CD4-positive, alpha-beta T cell treated with Interleukin-4 for 1 hour (primary cell): Measurements from ENCODE around the gene CEP170.

Source experiments
- DNase-seq, 2 donors: peaks; one replicate each; pipeline ENCODE4 v3.0.0-alpha.2; 2020 to 2022

The CEP170 gene

DNA sequence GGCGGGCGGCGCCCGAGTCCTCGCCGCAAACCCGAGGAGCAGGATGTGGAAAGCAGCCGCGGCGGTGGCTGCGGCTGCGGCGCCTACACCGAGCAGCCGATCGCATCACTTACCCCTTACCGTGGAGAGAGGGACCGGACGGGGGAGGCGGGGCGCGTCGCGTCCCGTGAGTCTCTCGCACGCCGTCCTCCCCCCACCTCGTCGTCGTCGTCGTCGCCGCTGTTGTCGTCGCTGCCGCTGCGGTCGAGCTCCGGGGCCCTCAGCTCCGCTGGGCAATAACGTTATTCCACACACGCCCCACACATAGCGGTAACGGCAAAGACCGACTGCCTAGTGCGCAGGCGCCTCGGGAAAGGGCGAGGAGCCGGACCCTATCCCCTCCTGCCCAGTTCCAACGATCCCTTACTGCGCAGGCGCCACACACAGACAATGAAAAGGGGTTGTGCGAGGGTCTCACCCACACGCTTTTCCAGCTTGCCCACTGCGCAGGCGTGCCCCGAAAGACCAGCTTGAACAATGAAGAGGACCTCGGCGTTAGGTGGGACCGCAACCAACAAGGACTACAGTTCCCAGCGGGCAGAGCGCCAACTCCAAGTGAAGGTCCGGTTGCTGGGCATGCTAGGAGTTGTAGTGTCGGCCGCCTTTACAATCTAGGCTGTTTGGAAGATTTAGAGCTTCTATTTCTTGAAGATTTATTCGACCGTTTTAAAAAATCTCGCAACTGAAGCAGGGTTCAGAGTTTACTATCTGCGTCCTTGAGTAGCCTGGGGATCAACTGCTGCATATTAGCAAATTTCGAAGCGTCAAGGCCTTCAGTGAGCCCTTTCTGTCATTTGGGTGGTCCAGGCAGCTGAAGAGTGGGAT, at the start of gene CEP170:
Gene CEP170 (minus strand): TSS at position 355 of the 864 bp plus-strand sequence. CDS start 30,001 bp downstream, outside the sequence.
- peak; percentile 89 to 92 for DNase-seq

DNA sequence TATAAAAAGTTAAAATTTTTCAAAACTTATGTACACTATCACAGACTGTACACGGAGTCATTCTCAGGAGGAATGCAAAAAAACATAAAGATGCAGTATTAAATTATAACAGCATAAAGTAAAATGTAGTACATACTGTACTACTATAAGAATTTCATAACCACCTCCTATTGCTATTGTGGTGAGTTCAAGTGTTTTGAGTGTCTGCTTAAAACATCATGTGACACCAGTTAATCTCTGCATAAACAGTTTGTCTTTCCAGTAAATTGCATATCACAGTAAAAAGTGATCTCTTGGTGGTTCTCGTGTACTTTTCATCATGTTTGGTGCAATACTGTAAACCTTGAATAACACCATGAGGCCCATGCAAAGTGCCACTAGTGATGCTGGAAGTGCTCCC, 46.0 kb upstream of the CEP170 start:
- DNase-seq = no peak

DNA sequence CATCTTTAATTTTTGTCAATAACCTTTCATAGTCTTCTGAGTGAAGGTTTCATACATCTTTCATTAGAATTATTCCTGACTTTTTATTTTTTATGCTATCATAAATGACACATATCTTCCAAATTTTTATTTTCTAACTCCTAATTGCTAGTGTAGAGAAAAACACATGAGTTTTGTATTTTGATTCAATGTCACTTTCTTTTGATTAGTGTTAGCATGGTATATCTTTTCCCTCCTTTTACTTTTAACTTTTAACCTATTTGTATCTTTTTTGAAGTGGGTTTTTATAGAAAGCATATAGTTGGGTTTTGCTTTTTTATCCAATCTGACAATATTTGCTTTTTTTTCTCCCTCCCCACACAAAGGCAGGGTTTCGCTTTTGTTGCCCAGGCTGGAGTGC, 44.0 kb upstream of the CEP170 start:
- DNase-seq = no peak

DNA sequence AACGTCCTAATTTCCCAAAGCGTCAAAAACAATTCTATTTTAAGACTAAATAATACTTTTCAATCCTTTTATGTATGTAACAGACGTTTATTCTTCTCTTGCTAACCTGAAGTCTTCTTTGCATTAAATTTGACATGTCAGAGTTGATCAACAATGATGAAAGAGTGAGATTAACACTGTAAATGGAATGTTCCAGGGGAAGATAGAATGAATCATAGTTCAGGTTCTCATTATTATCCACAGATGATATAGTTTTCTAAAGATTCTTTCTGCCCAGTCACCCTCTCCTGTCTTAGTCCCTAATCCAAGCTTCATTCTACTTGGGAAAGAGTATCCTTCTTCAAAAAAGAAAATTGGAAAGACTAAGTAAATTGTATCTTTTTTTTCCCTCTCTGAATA, 39.6 kb upstream of the CEP170 start:
- no peak for DNase-seq

DNA sequence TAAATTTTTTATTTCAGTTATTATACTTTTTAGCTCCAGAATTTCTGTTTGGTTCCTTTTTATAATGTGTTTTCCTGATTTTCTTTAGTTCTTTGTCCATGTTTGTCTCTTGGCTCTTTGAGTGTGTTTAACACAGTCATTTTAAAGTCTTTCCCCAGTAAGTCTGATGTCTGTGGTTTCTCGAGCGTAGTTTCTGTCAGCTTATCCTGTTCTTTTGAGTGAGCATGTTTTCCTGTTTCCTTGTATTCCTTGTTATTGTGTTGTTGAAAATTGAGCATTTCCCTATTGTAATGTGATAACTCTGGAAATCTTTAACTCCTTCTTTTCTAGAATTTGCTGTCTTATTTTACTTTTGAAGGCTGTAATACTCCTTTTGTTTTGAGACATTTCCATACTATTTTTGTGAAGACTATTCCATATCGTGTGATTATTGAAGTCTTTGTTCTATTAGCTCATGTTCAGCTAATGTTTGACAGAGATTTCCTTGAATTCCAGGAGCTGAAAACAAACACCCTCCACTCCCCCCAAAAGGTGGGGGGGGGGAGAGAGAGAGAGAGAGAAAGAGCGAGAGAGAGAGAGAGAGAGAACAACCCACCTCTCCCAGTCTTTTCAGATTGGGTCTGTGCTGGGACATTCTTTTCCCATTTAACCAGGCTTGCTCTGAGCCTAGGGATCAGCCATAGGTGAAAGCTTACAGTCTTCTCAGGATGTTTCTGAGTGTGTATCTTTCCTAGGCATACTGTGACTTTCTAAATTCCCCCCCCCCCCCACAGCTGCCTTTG, 39.1 kb upstream of the CEP170 start:
- no peak for DNase-seq

DNA sequence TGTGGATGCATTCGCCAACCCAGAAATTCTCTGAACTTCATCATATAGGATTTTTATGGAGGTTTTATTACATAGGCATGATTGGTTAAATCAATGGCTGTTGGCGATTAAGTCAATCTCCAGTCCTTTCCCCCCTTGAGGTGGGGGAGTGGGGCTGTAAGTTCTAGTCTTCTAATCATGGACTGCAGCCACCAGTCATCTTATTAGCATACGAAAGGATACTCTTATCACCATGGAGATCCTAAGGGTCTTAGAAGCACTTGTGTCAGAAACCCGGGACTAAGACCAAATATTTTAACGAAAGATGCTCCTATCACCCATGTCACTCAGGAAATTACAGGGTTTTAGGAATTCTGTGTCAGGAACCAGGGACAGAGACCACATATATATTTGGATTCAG, 37.0 kb upstream of the CEP170 start:
- DNase-seq = no peak

DNA sequence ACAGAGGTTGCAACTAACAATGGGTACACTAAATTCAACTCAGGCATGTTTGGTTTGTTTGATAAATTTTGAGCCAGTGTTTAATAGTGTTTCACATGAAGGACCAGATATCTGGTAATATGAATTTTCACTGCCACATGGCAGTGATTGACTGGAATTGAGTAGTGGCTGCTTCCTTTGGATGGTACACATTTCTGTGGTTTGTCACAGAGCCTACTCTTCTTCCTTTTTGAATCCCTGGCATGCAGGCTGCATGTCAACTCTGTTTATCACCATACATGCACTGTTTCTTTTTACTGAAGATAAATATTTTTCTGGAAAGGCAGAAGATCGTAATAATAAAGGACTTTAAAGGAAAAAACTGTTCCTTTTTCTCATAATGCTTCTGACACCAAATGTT, 36.2 kb upstream of the CEP170 start:
- DNase-seq = no peak

DNA sequence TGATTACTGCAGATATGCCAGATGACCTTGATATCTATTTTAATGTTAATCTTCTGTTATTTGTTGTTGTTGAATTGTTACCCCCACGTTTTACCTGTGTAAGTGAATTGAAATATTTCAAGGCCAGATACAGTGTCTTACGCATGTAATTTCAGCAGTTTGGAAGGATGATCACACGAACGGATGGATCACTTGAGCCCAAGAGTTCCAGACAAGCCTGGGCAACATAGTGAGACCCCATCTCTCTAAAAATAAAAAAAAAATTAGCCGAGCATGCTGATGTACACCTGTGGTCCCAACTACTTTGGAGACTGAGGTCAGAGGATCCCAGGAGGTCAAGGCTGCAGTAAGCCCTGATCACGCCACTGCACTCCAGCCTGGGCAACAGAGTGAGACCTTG, 33.0 kb upstream of the CEP170 start:
- DNase-seq = no peak

DNA sequence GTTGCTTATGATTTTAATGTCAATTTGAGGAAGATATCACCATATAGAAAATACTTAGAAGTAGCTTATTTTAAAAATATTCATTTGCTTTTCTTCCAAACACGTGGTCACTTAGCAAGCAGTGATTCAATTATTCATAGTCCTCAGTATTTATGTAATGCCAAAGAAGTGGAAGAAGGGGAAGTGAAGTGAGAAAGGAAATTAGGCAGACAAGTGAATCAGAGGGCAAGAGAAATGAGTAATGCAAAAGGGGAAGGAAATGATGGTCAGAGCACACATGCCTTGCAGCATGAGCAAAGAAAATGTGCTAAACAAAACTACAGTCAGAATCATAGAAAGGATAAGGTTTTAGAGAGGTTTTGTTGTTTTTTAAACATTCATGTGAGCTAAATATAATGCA, 32.6 kb upstream of the CEP170 start:
- DNase-seq = peak; percentile 29 to 42

DNA sequence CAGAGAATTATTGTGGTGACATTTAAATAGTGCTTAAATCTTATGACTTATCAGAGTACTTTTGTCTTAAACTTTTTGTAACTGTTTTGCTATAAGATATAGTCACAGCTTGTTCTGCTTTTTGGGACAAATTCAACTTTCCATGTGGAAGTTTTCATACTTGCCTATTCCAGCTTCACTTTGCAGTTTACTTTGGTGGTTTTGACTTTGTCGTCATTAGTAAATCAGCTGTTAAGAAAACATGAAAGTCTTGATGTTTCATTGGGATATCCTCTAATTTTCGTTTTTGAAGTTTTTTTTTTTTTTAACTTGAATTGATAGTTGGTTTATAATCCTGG, 32.0 kb upstream of the CEP170 start:
- no peak for DNase-seq

DNA sequence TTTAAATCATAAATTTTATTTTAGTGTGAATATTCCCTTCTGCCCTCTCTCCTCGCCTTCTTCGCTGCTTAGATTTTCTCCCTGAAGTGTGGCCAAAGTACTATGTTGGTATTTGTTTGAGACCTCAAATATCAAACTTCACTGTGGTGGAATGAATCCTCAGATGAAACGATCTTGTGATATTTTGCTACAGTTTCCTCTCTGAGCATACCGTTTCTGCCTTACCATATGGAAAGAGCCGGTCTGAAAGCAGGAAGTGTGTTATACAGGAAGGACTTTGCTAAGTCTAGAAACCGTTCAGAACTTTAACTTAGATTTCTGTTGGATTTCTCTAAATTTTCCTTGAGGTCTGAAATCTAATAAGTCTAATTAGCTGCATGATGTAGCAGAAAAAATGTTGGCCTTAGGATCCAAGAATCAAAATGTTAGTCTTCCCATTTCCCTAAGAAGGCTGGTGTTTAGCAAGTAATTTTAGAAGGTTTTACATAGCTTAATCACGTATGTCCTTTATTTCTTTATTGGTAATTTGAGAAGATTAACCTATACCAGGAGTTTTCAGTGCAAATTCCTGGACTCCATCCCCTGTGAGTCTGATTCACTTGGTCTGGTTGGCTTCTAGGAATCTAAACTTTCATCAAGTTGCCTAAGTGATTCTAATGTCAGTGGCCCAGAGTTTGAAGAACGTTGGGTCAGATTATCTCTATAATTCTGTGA, 31.5 kb upstream of the CEP170 start:
- DNase-seq = no peak

DNA sequence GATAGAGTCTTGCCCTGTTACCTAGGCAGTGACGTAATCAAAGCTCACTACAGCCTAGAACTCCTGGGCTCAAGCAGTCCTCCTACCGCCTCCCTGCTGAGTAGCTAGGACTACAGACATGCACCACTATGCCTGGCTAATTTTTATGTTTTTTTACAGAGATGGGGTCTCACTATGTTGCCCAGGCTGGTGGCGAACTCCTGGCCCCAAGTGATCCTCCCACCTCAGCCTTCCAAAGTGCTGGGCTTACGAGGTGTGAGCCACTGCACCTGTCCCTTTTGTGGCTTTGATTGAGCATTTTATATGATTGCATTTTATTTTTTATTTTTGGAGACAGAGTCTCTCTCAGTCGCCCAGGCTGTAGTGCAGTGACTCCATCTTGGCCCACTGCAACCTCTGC, 26.6 kb upstream of the CEP170 start:
- no peak for DNase-seq

DNA sequence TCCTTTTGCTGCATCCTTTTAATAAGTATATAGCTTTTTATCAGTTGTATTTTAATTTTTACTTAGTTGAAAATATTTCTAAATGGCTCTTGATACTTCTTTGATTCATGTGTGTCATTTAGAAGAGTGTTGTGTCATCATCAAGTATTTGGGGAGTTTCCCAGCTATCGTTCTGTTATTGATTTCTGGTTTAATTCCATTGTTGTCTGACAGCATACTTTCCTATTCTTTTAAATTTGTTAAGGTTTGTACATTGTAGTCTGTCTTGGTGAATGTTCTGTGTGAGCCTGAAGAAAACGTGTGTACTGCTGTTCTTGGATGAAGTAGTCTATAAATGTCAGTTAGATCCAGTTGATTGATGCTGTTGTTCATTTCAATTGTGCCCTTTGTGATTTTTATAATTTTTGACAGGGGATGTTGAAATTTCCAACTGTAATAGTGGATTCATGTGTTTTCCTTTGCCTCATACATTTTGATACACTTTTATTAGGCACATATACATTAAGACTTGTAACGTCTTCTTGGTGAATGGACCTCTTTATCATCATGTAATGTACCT, 25.6 kb upstream of the CEP170 start:
- DNase-seq = no peak

DNA sequence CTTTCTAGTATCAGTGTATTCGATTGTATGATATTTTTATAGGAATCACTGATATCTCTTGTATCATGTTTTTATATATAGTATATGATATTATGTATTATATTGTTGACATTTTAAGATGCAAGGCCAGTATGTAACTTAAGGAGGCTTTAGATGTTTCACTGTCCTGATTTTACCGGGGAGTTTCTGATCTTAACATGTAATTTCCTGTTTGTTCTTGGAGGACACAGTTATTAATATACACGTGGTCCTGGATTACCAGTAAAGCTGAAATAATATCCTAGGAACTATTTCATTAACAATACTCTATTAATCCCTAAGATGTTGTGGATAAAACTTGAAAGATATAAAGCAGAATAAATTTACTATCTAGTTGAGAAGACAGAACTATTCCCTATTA, 20.2 kb upstream of the CEP170 start:
- no peak for DNase-seq

DNA sequence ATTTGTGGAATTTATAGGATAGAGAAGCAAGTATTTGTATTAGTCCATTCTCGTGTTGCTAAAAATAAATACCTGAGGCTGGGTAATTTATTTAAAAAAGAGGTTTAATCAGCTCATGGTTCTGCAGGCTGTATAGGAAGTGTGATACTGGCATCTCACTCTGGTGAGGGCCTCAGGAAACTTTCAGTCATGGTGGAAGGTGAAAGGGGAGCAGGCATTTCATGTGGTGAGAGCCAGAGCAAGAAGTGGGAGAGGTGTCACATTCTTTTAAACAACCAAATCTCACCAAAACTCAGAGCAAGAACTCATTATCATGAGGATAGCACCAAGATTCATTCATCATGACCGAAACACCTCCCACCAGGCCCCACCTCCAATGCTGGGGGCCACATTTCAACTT, 18.9 kb upstream of the CEP170 start:
- DNase-seq = no peak

DNA sequence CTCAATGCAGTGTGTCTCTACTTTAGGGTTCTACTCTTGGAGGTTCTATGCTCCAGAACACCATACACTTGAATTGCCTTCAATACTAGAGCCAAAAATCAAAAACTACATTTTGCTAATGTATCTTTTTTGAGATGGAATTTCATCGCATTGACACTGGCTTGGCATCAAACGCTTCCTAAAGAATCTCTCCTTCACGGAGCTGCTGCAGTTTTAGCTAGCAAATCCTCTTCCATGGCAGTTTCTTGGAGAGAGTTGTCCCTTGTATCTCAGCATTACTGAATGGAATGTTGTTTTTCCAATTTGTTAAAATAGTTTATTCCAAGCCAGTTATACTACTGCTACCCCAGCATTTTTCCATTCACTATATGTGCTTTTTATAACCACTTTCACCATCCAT, 18.4 kb upstream of the CEP170 start:
- no peak for DNase-seq

DNA sequence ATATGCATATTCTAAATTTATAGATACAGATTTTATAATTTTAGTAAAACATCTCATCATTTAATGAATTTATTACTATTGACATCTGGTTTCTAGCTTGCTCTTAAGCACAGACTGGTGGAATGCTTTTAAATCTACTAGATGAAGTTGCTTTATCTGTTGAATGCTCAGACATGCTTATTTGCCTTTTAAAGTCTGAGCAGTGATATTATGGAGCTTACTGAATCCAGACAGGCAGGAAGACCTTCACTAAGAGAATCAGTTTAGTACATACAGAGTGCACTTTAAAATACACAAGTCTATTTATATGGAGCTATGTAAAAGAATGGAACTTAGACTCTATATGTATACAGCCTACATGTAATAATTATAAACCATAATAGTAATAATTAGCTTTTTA, 17.3 kb upstream of the CEP170 start:
- DNase-seq = no peak

DNA sequence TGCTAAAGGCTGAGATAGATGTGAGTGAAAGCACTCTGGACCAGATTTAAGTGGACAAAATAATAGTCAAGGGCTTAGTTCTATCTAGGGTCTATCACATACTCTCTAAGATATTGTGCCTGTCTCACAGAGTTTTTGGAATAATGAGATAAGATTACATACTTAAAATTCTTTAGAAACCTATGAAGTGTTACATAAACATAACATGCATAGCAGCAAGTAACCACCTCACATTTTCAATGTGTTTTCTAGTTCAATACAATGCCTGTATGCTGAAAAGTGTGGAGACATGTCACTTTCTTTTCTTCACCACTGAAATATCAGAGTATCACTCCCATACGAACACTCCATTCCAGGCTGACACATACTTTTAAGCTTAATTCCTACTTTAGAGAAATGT, 16.9 kb upstream of the CEP170 start:
- no peak for DNase-seq

DNA sequence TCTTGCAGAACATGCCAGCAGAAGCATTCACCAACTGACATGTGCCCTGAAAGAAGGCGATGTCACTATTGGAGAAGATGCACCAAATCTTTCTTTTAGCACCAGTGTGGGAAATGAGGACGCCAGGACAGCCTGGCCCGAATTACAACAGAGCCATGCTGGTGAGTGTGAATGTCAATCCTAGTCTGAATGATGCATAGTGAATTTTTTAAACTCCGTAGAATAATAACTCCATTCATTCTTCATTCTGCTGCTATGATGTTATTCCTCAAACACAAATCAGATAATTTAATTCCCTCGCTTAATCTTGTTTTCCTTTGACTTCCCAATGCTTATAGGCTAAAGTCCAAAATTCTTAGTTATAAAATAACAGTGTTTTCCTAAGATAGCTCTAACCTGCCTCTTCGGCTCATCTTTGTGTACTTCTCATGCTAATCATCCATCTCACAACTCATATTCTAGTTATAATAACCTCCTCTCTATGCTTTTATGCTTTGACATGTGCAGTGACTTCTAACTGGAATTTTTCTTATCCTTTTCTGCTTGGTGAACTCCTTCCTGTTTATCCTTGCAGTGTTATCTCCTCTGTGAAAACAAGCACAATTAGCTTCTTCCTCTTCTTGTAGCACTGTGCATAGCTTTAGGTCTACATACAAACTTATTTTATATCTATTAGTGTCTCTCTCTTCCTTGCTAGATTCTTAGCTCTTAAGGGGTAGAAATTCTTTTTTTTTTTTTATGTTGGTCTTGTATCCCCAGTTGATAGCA, 15.2 kb upstream of the CEP170 start:
- no peak for DNase-seq

DNA sequence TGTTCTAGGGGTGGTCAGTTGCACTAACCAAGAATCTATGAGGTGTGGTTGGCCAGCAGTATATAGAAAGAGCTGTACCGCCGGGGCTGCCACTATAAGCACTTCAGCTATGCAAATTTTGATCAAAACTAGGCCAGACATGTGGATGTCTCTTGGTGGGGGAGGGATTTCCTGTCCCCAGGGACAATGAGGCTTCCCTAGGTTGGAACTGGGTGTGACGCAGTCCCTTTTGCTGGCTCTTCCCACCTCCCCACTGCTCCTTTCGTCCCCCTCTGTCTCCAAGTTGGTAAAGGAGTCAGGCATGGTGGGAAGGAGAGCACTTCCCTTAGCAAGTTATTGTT, 14.3 kb upstream of the CEP170 start:
- no peak for DNase-seq

DNA sequence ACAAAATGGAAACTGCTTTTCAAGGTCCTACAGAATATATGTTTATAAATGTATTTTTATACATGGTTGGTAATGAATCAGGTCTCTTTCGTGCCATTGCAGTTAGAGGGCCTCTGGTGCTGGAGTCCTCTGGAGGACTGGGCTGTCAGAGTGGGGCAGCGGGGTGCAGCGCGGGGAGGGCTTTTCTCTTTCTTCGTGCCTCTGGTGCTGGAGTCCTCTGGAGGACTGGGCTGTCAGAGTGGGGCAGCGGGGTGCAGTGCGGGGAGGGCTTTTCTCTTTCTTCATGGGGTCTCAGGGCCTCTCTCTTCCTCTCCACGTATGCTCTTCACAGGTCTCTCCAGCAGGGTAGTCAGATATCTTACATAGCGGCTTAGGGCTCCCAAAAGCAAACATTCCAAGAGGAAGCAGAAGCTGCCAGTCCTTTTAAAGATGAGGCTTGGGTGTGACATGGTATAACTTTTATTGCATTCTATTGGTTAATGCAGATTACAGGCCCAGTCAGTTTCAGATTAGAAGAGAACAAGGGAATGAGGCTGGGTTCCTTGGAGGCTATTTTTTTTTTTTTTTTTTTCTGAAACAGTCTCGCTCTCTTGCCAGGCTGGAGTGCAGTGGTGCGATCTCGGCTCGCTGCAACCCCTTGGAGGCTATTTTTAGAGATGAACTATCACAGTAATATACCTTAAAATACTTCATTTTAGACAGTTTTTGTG, 13.8 kb upstream of the CEP170 start:
- no peak for DNase-seq
